DMS 273 treated with DMSO at 0.1 percent for 48 hours (cell line): Measurements from ENCODE around the gene YAF2.
"Not testable (repeated sequence)": the region's sequence is repeated elsewhere in the genome, so short reads cannot be mapped to it uniquely, and the experiment has no call there.

ENCODE experiments used
- DNase-seq: peaks from one replicate; lab custom pipeline; 2025; lab: John Stamatoyannopoulos, UW

The YAF2 gene

GRCh38 chr12:42255221-42255865 lies 17.3 kb upstream of the YAF2 start:
- DNase-seq = no peak

- DNase-seq = not testable (repeated sequence)
Observed at GRCh38 chr12:42252645-42253044, 14.6 kb upstream of the YAF2 start.

- DNase-seq = not testable (repeated sequence)
Observed at GRCh38 chr12:42249033-42249432, 11.0 kb upstream of the YAF2 start.

GRCh38 chr12:42240131-42240750 lies 2.2 kb upstream of the YAF2 start:
- DNase-seq = no peak

GRCh38 chr12:42237853-42238239 lies 202 bp downstream of the YAF2 start:
- DNase-seq = no peak

GRCh38 chr12:42237052-42237852 lies 796 bp downstream of the YAF2 start:
- peak; percentile 34 for DNase-seq

- DNase-seq = no peak
Observed at GRCh38 chr12:42236017-42236416, 2.0 kb downstream of the YAF2 start.

- no peak for DNase-seq
Observed at GRCh38 chr12:42235426-42235825, 2.6 kb downstream of the YAF2 start.

GRCh38 chr12:42234970-42235369 lies 3.1 kb downstream of the YAF2 start:
- no peak for DNase-seq

- DNase-seq = not testable (repeated sequence)
Observed at GRCh38 chr12:42227525-42227924, 10.5 kb downstream of the YAF2 start.

GRCh38 chr12:42224501-42224900 lies 13.5 kb downstream of the YAF2 start:
- DNase-seq = not testable (repeated sequence)

GRCh38 chr12:42222724-42223123 lies 15.3 kb downstream of the YAF2 start:
- no peak for DNase-seq

GRCh38 chr12:42221726-42222125 lies 16.3 kb downstream of the YAF2 start:
- no peak for DNase-seq

- DNase-seq = no peak
Observed at GRCh38 chr12:42217656-42218055, 20.4 kb downstream of the YAF2 start.

- DNase-seq = no peak
Observed at GRCh38 chr12:42216737-42217136, 21.3 kb downstream of the YAF2 start.

- not testable (repeated sequence) for DNase-seq
Observed at GRCh38 chr12:42215759-42216158, 22.3 kb downstream of the YAF2 start.

GRCh38 chr12:42213954-42214426 lies 24.1 kb downstream of the YAF2 start:
- no peak for DNase-seq

GRCh38 chr12:42213023-42213422 lies 25.0 kb downstream of the YAF2 start:
- DNase-seq = no peak

GRCh38 chr12:42208574-42208973 lies 29.5 kb downstream of the YAF2 start:
- DNase-seq = no peak

GRCh38 chr12:42204819-42205218 lies 33.2 kb downstream of the YAF2 start:
- DNase-seq = no peak

GRCh38 chr12:42204362-42204761 lies 33.7 kb downstream of the YAF2 start:
- no peak for DNase-seq

- no peak for DNase-seq
Observed at GRCh38 chr12:42201063-42201462, 37.0 kb downstream of the YAF2 start.

- no peak for DNase-seq
Observed at GRCh38 chr12:42199007-42199406, 39.0 kb downstream of the YAF2 start.
